Kidney (tissue), 14 donors: ENCODE results near the gene BIRC5. TPM values are rescaled to one million over a fixed set of nuclear protein-coding genes. Genes with fewer than 3 reads are reported as not detected.

ENCODE experiments used
- DNase-seq, 5 donors: peaks; one replicate each; pipeline ENCODE4 v3.0.0-alpha.2; 2013 to 2020
- FAIRE-seq: peaks from 2 replicates; lab custom pipeline; 2012; peaks lifted over from hg19 to GRCh38; lab: Jason Lieb, UNC
- H3K27ac ChIP-seq, 2 donors: one replicate each; pipeline ENCODE4 v1.7.0; 2013; ENCODE audit warnings: low read depth in 2 of 2, low read length in 2 of 2, inconsistent platforms in 1 of 2
- H3K27me3 ChIP-seq: one replicate; pipeline ENCODE4 v1.7.1; 2013; ENCODE audit warnings: low read length, inconsistent platforms; ENCODE audit not compliant: control insufficient read depth, insufficient read depth
- H3K36me3 ChIP-seq, 3 donors: one replicate each; pipeline versions ENCODE4 v1.7.0 to v1.7.1; 2013; ENCODE audit warnings: low read length in 3 of 3, control low read depth in 1 of 3, inconsistent platforms in 1 of 3; ENCODE audit not compliant: insufficient read depth in 3 of 3, control insufficient read depth in 2 of 3
- H3K4me1 ChIP-seq, 3 donors: one replicate each; pipeline versions ENCODE4 v1.7.0 to v1.7.1; 2013; ENCODE audit warnings: low read length in 3 of 3, inconsistent platforms in 1 of 3, low read depth in 1 of 3; ENCODE audit not compliant: control insufficient read depth in 2 of 3, insufficient read depth in 2 of 3
- H3K4me3 ChIP-seq, 3 donors: one replicate each; pipeline versions ENCODE4 v1.7.0 to v1.8.1; 2013; ENCODE audit warnings: low read length in 3 of 3, control low read depth in 1 of 3, inconsistent platforms in 1 of 3
- H3K9ac ChIP-seq, 3 donors: one replicate each; pipeline versions ENCODE4 v1.7.0 to v1.7.1; 2013; ENCODE audit warnings: low read length in 3 of 3, control low read depth in 1 of 3, inconsistent platforms in 1 of 3
- H3K9me3 ChIP-seq, 3 donors: one replicate each; pipeline versions ENCODE4 v1.7.0 to v1.7.1; 2013; ENCODE audit warnings: low read length in 3 of 3, control low read depth in 1 of 3, inconsistent platforms in 1 of 3; ENCODE audit not compliant: control insufficient read depth in 2 of 3, insufficient read depth in 1 of 3
- CTCF ChIP-seq: IDR thresholded peaks from 3 replicates; pipeline ENCODE4 v1.5.1; 2012; ENCODE audit warnings: mild to moderate bottlenecking, moderate library complexity, borderline replicate concordance; ENCODE audit not compliant: insufficient read depth; ENCODE audit errors: extremely low read depth
- intact Hi-C: fragments of 100-400 bp; cut with DNase I; formaldehyde crosslinking; loops from one replicate; pipeline ENCODE4 v1.11.1; 2022
- polyA plus RNA-seq: library from polyadenylated mRNA; stranded (reverse); fragments of 350-450 nt; fragmentation: Illumina TruSeq; extraction: RNeasy Lipid Tissue Mini Kit (QIAGEN cat#74804); gene quantifications from one replicate; pipeline ENCODE4 v1.2.3, GENCODE V29; 2014; ENCODE audit warnings: low read depth, low replicate concordance; ENCODE audit not compliant: insufficient read depth
- total RNA-seq: library from RNA; stranded (reverse); fragmentation: NEBNext Ultra II Directional; extraction: Animal tissue kit (Norgen Biotek cat#: 25700); gene quantifications from one replicate; pipeline ENCODE4 v1.2.1, GENCODE V29; 2021
- donor health status: control.
- donor health status: control.
- donor health status: control.
- donor health status: control.
- donor health status: control.
- donor health status: DM: yes; HTN: yes; CAD: no.
- donor health status: Normal renal cell carcinoma (clear cell type).

BIRC5 gene
- total and polyA plus RNA-seq, 2 donors from 2014 or later = 0.26 to 1.7 TPM

- H3K36me3 ChIP-seq = peaks cover 0 to 3% (median 0%) of the 10 kb centered on the region in 3 donors
- FAIRE-seq (no peak), DNase-seq (no peak)
- no peak overlapping the region for H3K4me3 ChIP-seq
- H3K4me1 ChIP-seq = peaks cover 0 to 42% (median 40%) of the 10 kb centered on the region in 3 donors
- intact Hi-C loops = loop anchor here (10.0 kb wide), 1 partner anchor 58 kb away; no protein-coding TSS in a partner anchor
- H3K27me3 ChIP-seq = no peaks in the 10 kb centered on the region
- H3K27ac ChIP-seq = peak overlapping the region; percentile 2 to 20
- H3K9ac ChIP-seq = no peak overlapping the region
- H3K9me3 ChIP-seq = no peaks in the 10 kb centered on the region
- no peak for TF ChIP-seq CTCF
Observed at GRCh38 chr17:78173097-78173715, 40.8 kb upstream of the BIRC5 start.

GRCh38 chr17:78174346-78174869 lies 39.6 kb upstream of the BIRC5 start:
- peak overlapping the region; percentile 85 to 87 for H3K27ac ChIP-seq
- DNase-seq = peak in 1 of 5 donors; percentile 96
- no peak overlapping the region for H3K4me3 ChIP-seq
- H3K36me3 ChIP-seq = peaks cover 0 to 3% (median 0%) of the 10 kb centered on the region in 3 donors
- no peak for FAIRE-seq
- TF ChIP-seq CTCF = peak; percentile 77
- no peaks in the 10 kb centered on the region for H3K27me3 ChIP-seq
- intact Hi-C loops = loop anchor here (10.0 kb wide), 1 partner anchor 60 kb away; no protein-coding TSS in a partner anchor
- H3K9ac ChIP-seq = no peak overlapping the region
- H3K9me3 ChIP-seq = no peaks in the 10 kb centered on the region
- H3K4me1 ChIP-seq = peaks cover 0 to 47% (median 40%) of the 10 kb centered on the region in 3 donors

- Histone ChIP-seq H3K4me3 (no peak overlapping the region), H3K9me3 (no peaks in the 10 kb centered on the region), H3K27ac (peak overlapping the region; percentile 85 to 87), H3K36me3 (peaks cover 0 to 3% (median 0%) of the 10 kb centered on the region in 3 donors), H3K27me3 (no peaks in the 10 kb centered on the region), H3K4me1 (peaks cover 0 to 42% (median 37%) of the 10 kb centered on the region in 3 donors), H3K9ac (peak overlapping the region in 1 of 3 donors; percentile 67)
- TF ChIP-seq CTCF = peak; percentile 19
- DNase-seq = no peak
- intact Hi-C loops = loop anchor here (10.0 kb wide), 1 partner anchor 60 kb away; no protein-coding TSS in a partner anchor
- FAIRE-seq = no peak
Observed at GRCh38 chr17:78174870-78175642, 39.0 kb upstream of the BIRC5 start.
